Hepatocyte (in vitro differentiated cells): ENCODE results near the gene FOXO4. TPM values are rescaled to one million over a fixed set of nuclear protein-coding genes. Genes with fewer than 3 reads are reported as not detected.

Experiments used
- DNase-seq: peaks from one replicate; pipeline ENCODE4 v3.0.0-alpha.2; 2016; ENCODE audit warnings: low spot score
- H2AFZ ChIP-seq: fragments of 200-600 bp; sonication (generic); 2 replicates; pipeline ENCODE4 v1.6.0; 2016; ENCODE audit warnings: antibody characterized with exemption, mild to moderate bottlenecking
- H3K27ac ChIP-seq: fragments of 200-600 bp; sonication (generic); 2 replicates; pipeline ENCODE4 v1.5.1; 2016; ENCODE audit warnings: mild to moderate bottlenecking
- H3K27me3 ChIP-seq: fragments of 200-600 bp; sonication (generic); 2 replicates; pipeline ENCODE4 v1.6.1; 2016
- H3K36me3 ChIP-seq: fragments of 200-600 bp; sonication (generic); replicated peaks from 2 replicates; pipeline ENCODE4 v1.5.1; 2016; ENCODE audit warnings: low read depth; ENCODE audit not compliant: insufficient read depth
- H3K4me1 ChIP-seq: fragments of 200-600 bp; sonication (generic); 2 replicates; pipeline ENCODE4 v1.5.1; 2016; ENCODE audit warnings: mild to moderate bottlenecking, moderate library complexity; ENCODE audit not compliant: insufficient read depth
- H3K4me2 ChIP-seq: fragments of 200-600 bp; sonication (generic); 2 replicates; pipeline ENCODE4 v1.6.0; 2016
- H3K4me3 ChIP-seq: fragments of 200-600 bp; sonication (generic); 2 replicates; pipeline ENCODE4 v1.5.1; 2016; ENCODE audit warnings: mild to moderate bottlenecking
- H3K79me2 ChIP-seq: fragments of 200-600 bp; sonication (generic); 2 replicates; pipeline ENCODE4 v1.6.0; 2017; ENCODE audit warnings: mild to moderate bottlenecking
- H3K9me2 ChIP-seq: fragments of 200-600 bp; sonication (generic); replicated peaks from 2 replicates; pipeline ENCODE4 v1.6.0; 2017; ENCODE audit warnings: mild to moderate bottlenecking; ENCODE audit not compliant: insufficient read depth
- H3K9me3 ChIP-seq: fragments of 200-600 bp; sonication (generic); 2 replicates; pipeline ENCODE4 v1.5.1; 2016; ENCODE audit warnings: low read depth, mild to moderate bottlenecking
- H4K20me1 ChIP-seq: fragments of 200-600 bp; sonication (generic); 2 replicates; pipeline ENCODE4 v1.6.0; 2016; ENCODE audit warnings: mild to moderate bottlenecking; ENCODE audit not compliant: insufficient read depth, poor library complexity, severe bottlenecking
- EZH2 ChIP-seq: fragments of 200-600 bp; sonication (generic); IDR thresholded peaks from 2 replicates; pipeline ENCODE4 v1.6.1; 2016; ENCODE audit warnings: antibody characterized with exemption, mild to moderate bottlenecking, borderline replicate concordance
- EZH2phosphoT487 ChIP-seq: fragments of 200-600 bp; sonication (generic); IDR thresholded peaks from one replicate; pipeline ENCODE4 v1.6.1; 2018; ENCODE audit warnings: antibody characterized with exemption, mild to moderate bottlenecking, low read depth, moderate library complexity; ENCODE audit not compliant: unreplicated experiment, severe bottlenecking
- WGBS: methylation state at CpG from one replicate; pipeline ENCODE4 v1.1.6; 2016; ENCODE audit warnings: low lambda C conversion rate; ENCODE audit errors: missing lambda C conversion rate; 5-methylcytosine and 5-hydroxymethylcytosine counted together
- polyA plus RNA-seq: library from polyadenylated mRNA; unstranded; fragments of >200 nt; fragmentation: Nextera tagmentation; extraction: Ambion mirVana; gene quantifications from 2 replicates; pipeline ENCODE4 v1.2.1, GENCODE V29; 2016
- total RNA-seq: library from RNA; depleted of rRNA; stranded (reverse); fragments of >200 nt; gene quantifications from 2 replicates; pipeline ENCODE4 v1.2.3, GENCODE V29; 2014
- TF ChIP-seq, protein P1 (sequence below): fragments of 200-600 bp; sonication (generic); IDR thresholded peaks from 2 replicates; pipeline ENCODE4 v1.5.1; 2016; ENCODE audit warnings: antibody characterized with exemption, mild to moderate bottlenecking; ENCODE audit not compliant: poor library complexity

Gene FOXO4
- total and polyA plus RNA-seq, 2 experiments from 2014 or later = 6.3 to 10.8 TPM

DNA sequence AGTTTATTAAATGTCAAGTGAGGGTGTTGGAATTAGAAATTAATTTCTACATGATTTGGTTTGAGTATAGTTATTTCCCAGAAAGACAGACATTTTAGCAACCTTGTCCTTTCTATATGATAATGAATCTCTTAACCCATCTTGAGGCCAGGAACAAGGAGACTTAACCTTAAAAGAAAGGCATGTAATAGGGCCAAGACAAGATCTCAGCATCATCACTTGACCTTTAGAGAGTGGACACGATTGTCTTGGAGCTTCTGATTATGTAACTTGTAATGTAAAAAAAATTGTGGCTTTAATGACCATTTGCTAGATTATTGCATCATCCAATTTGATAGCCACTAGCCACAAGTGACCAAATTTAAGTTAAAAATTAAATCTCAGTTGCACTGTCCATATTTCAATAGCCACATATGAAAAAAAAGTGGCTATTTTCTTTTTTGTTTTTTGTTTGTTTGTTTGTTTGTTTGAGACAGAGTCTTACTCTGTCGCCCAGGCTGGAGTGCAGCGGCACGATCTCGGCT lies 13.5 kb upstream of the FOXO4 start:
- H3K36me3 ChIP-seq = no peaks in the 10 kb centered on the region
- no peak overlapping the region for H3K27ac ChIP-seq
- H3K9me2 ChIP-seq = no peaks in the 10 kb centered on the region
- DNase-seq = no peak
- no peak overlapping the region for H3K4me2 ChIP-seq
- no peaks in the 10 kb centered on the region for H3K79me2 ChIP-seq
- TF ChIP-seq, protein P1, sequence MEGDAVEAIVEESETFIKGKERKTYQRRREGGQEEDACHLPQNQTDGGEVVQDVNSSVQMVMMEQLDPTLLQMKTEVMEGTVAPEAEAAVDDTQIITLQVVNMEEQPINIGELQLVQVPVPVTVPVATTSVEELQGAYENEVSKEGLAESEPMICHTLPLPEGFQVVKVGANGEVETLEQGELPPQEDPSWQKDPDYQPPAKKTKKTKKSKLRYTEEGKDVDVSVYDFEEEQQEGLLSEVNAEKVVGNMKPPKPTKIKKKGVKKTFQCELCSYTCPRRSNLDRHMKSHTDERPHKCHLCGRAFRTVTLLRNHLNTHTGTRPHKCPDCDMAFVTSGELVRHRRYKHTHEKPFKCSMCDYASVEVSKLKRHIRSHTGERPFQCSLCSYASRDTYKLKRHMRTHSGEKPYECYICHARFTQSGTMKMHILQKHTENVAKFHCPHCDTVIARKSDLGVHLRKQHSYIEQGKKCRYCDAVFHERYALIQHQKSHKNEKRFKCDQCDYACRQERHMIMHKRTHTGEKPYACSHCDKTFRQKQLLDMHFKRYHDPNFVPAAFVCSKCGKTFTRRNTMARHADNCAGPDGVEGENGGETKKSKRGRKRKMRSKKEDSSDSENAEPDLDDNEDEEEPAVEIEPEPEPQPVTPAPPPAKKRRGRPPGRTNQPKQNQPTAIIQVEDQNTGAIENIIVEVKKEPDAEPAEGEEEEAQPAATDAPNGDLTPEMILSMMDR = no peak
- TF ChIP-seq EZH2phosphoT487 = no peak
- no peak for TF ChIP-seq EZH2
- H3K4me3 ChIP-seq = no peak overlapping the region
- 90% methylated on average over 5 of the region's 5 CpGs for WGBS
- no peaks in the 10 kb centered on the region for H3K4me1 ChIP-seq
- no peaks in the 10 kb centered on the region for H3K27me3 ChIP-seq
- H3K9me3 ChIP-seq = no peaks in the 10 kb centered on the region
- H2AFZ ChIP-seq = no peak overlapping the region
- H4K20me1 ChIP-seq = no peaks in the 10 kb centered on the region

DNA sequence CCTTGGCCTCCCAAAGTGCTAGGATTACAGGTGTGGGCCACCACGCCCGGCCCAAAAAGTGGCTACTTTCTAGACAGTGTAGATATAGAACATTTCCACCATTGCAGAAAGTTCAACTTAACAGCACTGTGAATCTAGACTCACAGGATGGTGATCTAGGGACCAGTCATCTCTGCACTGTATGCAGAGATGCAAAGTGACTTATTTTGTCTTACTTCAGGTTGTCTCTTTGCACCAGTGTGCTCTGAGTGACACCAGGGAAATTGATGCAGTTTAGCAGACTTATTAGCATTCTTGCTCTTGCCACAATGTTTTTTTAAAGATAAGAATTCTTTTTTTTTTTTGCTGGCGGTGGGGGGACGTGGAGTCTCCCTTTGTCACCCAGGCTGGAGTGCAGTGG lies 12.8 kb upstream of the FOXO4 start:
- no peak for TF ChIP-seq EZH2
- TF ChIP-seq, protein P1 = no peak
- TF ChIP-seq EZH2phosphoT487 = no peak
- H2AFZ ChIP-seq = no peak overlapping the region
- no peaks in the 10 kb centered on the region for H3K9me2 ChIP-seq
- no peak overlapping the region for H3K4me3 ChIP-seq
- H3K27me3 ChIP-seq = no peaks in the 10 kb centered on the region
- no peaks in the 10 kb centered on the region for H4K20me1 ChIP-seq
- no peak for DNase-seq
- 73% methylated on average over 4 of the region's 4 CpGs for WGBS
- H3K27ac ChIP-seq = no peak overlapping the region
- H3K36me3 ChIP-seq = no peaks in the 10 kb centered on the region
- no peaks in the 10 kb centered on the region for H3K9me3 ChIP-seq
- no peaks in the 10 kb centered on the region for H3K79me2 ChIP-seq
- H3K4me1 ChIP-seq = no peaks in the 10 kb centered on the region
- no peak overlapping the region for H3K4me2 ChIP-seq

DNA sequence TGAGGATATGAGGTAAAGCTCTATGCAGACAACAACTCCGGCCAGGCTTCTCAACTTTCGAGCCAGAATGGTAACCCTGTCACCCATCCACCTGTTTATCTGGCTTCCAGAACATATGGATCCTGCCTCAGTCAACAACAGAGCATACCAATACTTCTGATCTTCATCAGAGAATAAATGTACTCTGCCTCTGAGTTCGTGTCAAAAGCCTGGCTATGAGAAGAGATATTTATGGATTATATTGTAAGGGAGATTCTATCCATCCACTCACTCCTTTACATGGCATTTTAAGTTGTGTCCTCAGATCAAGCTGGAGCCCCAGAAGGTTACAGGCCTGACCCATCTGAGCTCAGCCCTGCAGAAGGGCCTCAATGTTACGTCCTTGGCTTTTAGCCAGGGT lies 9.8 kb upstream of the FOXO4 start:
- WGBS = 56% methylated on average over 4 of the region's 4 CpGs
- no peak overlapping the region for H2AFZ ChIP-seq
- H4K20me1 ChIP-seq = no peaks in the 10 kb centered on the region
- H3K36me3 ChIP-seq = no peaks in the 10 kb centered on the region
- no peak for DNase-seq
- TF ChIP-seq EZH2phosphoT487 = no peak
- TF ChIP-seq EZH2 = no peak
- TF ChIP-seq, protein P1 = no peak
- H3K4me1 ChIP-seq = no peaks in the 10 kb centered on the region
- no peak overlapping the region for H3K27ac ChIP-seq
- no peak overlapping the region for H3K4me2 ChIP-seq
- no peaks in the 10 kb centered on the region for H3K27me3 ChIP-seq
- no peaks in the 10 kb centered on the region for H3K79me2 ChIP-seq
- H3K4me3 ChIP-seq = no peak overlapping the region
- no peaks in the 10 kb centered on the region for H3K9me2 ChIP-seq
- no peaks in the 10 kb centered on the region for H3K9me3 ChIP-seq

DNA sequence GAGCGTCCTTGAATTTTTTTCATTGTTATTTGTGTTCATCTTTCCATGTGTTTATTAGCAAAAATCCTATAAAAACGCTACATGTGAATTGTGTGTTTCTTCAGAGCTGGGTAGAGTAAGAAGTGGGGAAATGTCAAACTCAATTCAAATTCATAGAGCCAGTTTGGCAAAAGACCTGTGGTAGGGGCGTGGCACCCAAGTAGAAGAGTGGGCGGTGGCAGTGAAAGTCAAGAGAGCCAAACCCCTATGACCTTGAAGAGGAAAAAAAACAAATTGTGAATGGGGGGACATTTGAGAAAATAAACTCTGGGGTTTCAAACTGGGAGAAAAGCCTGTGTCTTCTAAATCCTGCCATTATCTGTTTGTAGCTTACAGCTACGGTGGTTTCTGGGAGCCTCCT lies 4.4 kb upstream of the FOXO4 start:
- Histone ChIP-seq H3K9me3 (no peaks in the 10 kb centered on the region), H3K27ac (no peak overlapping the region), H3K4me2 (no peak overlapping the region), H4K20me1 (no peaks in the 10 kb centered on the region), H3K27me3 (no peaks in the 10 kb centered on the region), H3K79me2 (no peaks in the 10 kb centered on the region), H3K4me3 (no peak overlapping the region), H3K4me1 (no peaks in the 10 kb centered on the region), H3K36me3 (no peaks in the 10 kb centered on the region), H3K9me2 (no peaks in the 10 kb centered on the region), H2AFZ (no peak overlapping the region)
- TF ChIP-seq EZH2 (no peak), EZH2phosphoT487 (no peak)
- TF ChIP-seq, protein P1 = no peak
- WGBS = 84% methylated on average over 5 of the region's 5 CpGs
- no peak for DNase-seq
